HepG2 (cell line): Measurements from ENCODE around the gene CD99L2. TPM values are rescaled to one million over a fixed set of nuclear protein-coding genes. Genes with fewer than 3 reads are reported as not detected.

Experiments
- ATAC-seq: fragments of 200-7000 bp; cut with Tn5 transposase; 3 replicates; pipeline ENCODE4 v1.9.1; 2020; ENCODE audit warnings: mild to moderate bottlenecking, moderate library complexity
- BruUV-seq: library from RNA; stranded (reverse); fragments of 400-500 nt; replicated peaks from 2 replicates; lab custom pipeline; 2021; lab: Mats Ljungman, UMichigan
- CTCF ChIA-PET: fragments of 300-600 bp; formaldehyde crosslinking; extraction: SDS; loops from one replicate; lab custom pipeline; 2021; ENCODE audit warnings: low total read pairs, inconsistent platforms, low intra/inter-chr PET ratio; lab: Yijun Ruan, JAX
- POLR2A ChIA-PET: fragments of 350-600 bp; sonication (Branson Sonifier 250); formaldehyde crosslinking; loops from one replicate; lab custom pipeline; 2020; ENCODE audit warnings: antibody characterized with exemption, inconsistent platforms; lab: Yijun Ruan, JAX
- DNase-seq: peaks from one replicate; pipeline ENCODE4 v3.0.0-alpha.2; 2015; ENCODE audit warnings: low spot score
- FAIRE-seq: peaks from 3 replicates; lab custom pipeline; 2011; peaks lifted over from hg19 to GRCh38; lab: Jason Lieb, UNC
- H2AFZ ChIP-seq: one replicate; pipeline ENCODE4 v1.6.1; 2011; ENCODE audit warnings: low read length, inconsistent platforms
- H3K27ac ChIP-seq: fragments of 300-600 bp; 3 replicates; pipeline ENCODE4 v1.8.0; 2011; ENCODE audit warnings: mixed run types, mild to moderate bottlenecking, mixed read lengths, low read length, inconsistent platforms; ENCODE audit not compliant: insufficient read depth; ENCODE audit errors: extremely low read length
- H3K27me3 ChIP-seq, 2 experiments: fragments of 200-600 bp in 1 of 2; 2 replicates in 1 of 2; 3 replicates in 1 of 2; pipeline versions ENCODE4 v1.6.0 to v1.8.0; 2011; ENCODE audit warnings: low read length in 2 of 2, mild to moderate bottlenecking in 2 of 2, moderate library complexity in 2 of 2, inconsistent platforms in 1 of 2; ENCODE audit not compliant: insufficient read depth in 2 of 2, control insufficient read depth in 1 of 2
- H3K36me3 ChIP-seq, 2 experiments: fragments of 200-600 bp in 1 of 2; replicated peaks in 1 of 2; 2 replicates in 1 of 2; 3 replicates in 1 of 2; pipeline versions ENCODE4 v1.5.1 to v1.8.0; 2011; ENCODE audit warnings: low read length in 2 of 2, inconsistent platforms in 1 of 2; ENCODE audit not compliant: insufficient read depth in 2 of 2, control insufficient read depth in 1 of 2
- H3K4me1 ChIP-seq: 2 replicates; pipeline ENCODE4 v1.5.1; 2012; ENCODE audit warnings: low read length, inconsistent platforms; ENCODE audit not compliant: insufficient read depth
- H3K4me2 ChIP-seq: 2 replicates; pipeline ENCODE4 v1.6.0; 2011; ENCODE audit warnings: low read depth, low read length, inconsistent platforms
- H3K4me3 ChIP-seq, 3 experiments: fragments of 200-600 bp in 1 of 3; sonication (generic), shearing (Covaris generic) in 1 of 3; replicated peaks in 1 of 3; 2 replicates each; pipeline ENCODE4 v1.5.1; 2011 to 2016; ENCODE audit warnings: low read length in 3 of 3, inconsistent platforms in 2 of 3, low read depth in 2 of 3, mild to moderate bottlenecking in 2 of 3, control low read depth in 1 of 3, mixed read lengths in 1 of 3; ENCODE audit not compliant: insufficient read depth in 1 of 3
- H3K79me2 ChIP-seq: one replicate; pipeline ENCODE4 v1.6.1; 2011; ENCODE audit warnings: low read length, inconsistent platforms; ENCODE audit not compliant: insufficient read depth
- H3K9ac ChIP-seq: 2 replicates; pipeline ENCODE4 v1.6.0; 2011; ENCODE audit warnings: mild to moderate bottlenecking, low read depth, low read length, inconsistent platforms; ENCODE audit not compliant: insufficient read depth
- H3K9me3 ChIP-seq: 2 replicates; pipeline ENCODE4 v1.5.1; 2012; ENCODE audit warnings: mild to moderate bottlenecking, low read length
- H4K20me1 ChIP-seq: 2 replicates; pipeline ENCODE4 v1.6.0; 2011; ENCODE audit warnings: inconsistent platforms, mild to moderate bottlenecking, low read length, moderate library complexity; ENCODE audit not compliant: insufficient read depth
- HBP1 ChIP-seq: IDR thresholded peaks from 2 replicates; pipeline ENCODE4 v1.6.1; 2016; ENCODE audit warnings: low read depth, control low read depth
- KIAA2018 ChIP-seq: sonication (generic); formaldehyde crosslinking; IDR thresholded peaks from 2 replicates; pipeline ENCODE4 v1.5.0; 2020; ENCODE audit warnings: mild to moderate bottlenecking, missing genetic modification reagents, borderline replicate concordance
- MNT ChIP-seq: fragments of 450-650 bp; IDR thresholded peaks from 2 replicates; pipeline ENCODE4 v1.6.1; 2016
- NFAT5 ChIP-seq: sonication (generic); formaldehyde crosslinking; IDR thresholded peaks from 2 replicates; pipeline ENCODE4 v1.4.0; 2020; ENCODE audit warnings: missing genetic modification reagents
- NFYB ChIP-seq: sonication (generic); formaldehyde crosslinking; IDR thresholded peaks from 2 replicates; pipeline ENCODE4 v1.4.0; 2020; ENCODE audit warnings: missing genetic modification reagents
- REL ChIP-seq: sonication (generic); formaldehyde crosslinking; conservative IDR thresholded peaks from 2 replicates; pipeline ENCODE4 v1.8.0; 2022; ENCODE audit warnings: mild to moderate bottlenecking, missing genetic modification reagents, moderate library complexity
- whole genome bisulfite sequencing: methylation state at CpG from one replicate; pipeline ENCODE4 v1.1.6; 2017; ENCODE audit warnings: low lambda C conversion rate; 5-methylcytosine and 5-hydroxymethylcytosine counted together
- in situ Hi-C: cut with HindIII; loops from 2 replicates; pipeline ENCODE4 v1.10.0; 2017; ENCODE audit warnings: low pct_unique_long_range_greater_than_20kb; ENCODE audit not compliant: extremely low pct_ligation_motif_present
- intact Hi-C: fragments of 100-400 bp; cut with micrococcal nuclease; formaldehyde crosslinking; loops from one replicate; pipeline ENCODE4 v1.10.0; 2022; ENCODE audit not compliant: unreplicated experiment
- polyA plus RNA-seq, 8 experiments: library from polyadenylated mRNA; depleted of rRNA in 3 of 8; stranded (reverse) in 7 of 8; unstranded in 1 of 8; fragments of >200 nt; fragmentation: Illumina TruSeq in 4 of 8; extraction: Trizol in 4 of 8; gene quantifications; 2 replicates each; pipeline versions ENCODE4 v1.2.1 to v1.2.3, GENCODE V29; 2011 to 2016; ENCODE audit warnings: low read depth in 4 of 8, missing spikeins in 1 of 8, mixed read lengths in 1 of 8; ENCODE audit not compliant: insufficient read depth in 1 of 8
- total RNA-seq, 5 experiments: library from RNA; depleted of rRNA; stranded (reverse); fragments of >200 nt; fragmentation: Illumina TruSeq; extraction: Trizol; gene quantifications; 2 replicates each; pipeline ENCODE4 v1.2.3, GENCODE V29; 2016; ENCODE audit warnings: low read depth in 1 of 5

The CD99L2 gene
- total and polyA plus RNA-seq, 2 of the 13 experiments (the other 11 are each of a cell fraction or from before 2014, with no cell fraction given): 6.9 to 7.6 TPM

DNA sequence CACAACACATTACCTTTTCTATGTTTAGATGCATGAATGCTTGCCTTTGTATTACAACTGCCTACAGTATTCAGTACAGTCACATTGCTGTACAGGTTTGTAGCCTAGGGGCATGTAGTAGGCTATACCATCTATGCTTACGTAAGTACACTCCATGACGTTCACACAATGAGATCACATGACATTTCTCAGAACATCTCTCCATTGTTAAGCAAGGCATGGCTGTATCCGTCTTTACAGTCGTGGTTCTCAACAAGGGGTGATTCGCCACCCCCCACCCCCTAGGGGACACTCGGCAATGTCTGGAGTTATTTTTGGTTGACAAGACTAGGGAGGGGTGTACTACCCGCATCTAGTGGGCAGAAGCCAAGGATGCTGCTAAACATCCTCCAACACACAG is 12.1 kb downstream of the CD99L2 start (continued):
- no peak for TF ChIP-seq HBP1 (CRISPR knock-in tag)
- TF ChIP-seq MNT: no peak
- no peak for TF ChIP-seq REL
- no peak for TF ChIP-seq NFAT5 (CRISPR knock-in tag)

DNA sequence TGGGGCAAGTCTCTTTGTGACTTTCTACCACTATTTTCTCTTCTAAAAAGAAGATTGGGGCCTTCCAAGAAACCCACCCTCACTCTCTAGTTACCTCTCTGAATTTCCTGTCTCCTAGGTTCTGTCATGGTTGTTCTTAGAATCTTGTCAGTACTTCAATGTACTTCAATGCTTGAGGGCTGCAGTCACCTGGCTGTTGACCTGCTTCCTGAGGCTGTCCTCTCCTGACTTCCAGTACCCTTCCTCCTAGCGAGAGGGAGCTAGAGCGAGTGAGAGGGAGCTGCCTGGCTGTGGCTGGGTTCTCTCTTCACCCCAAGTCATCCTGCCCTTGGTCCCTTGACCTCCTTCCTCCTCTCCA is 17.7 kb downstream of the CD99L2 start:
- H3K4me3 ChIP-seq: no peak overlapping the region
- no peak overlapping the region for H3K27ac ChIP-seq
- FAIRE-seq (no peak), DNase-seq (no peak), ATAC-seq (no peak)
- H2AFZ ChIP-seq: no peak overlapping the region
- no peaks in the 10 kb centered on the region for H3K4me1 ChIP-seq
- H3K79me2 ChIP-seq: no peaks in the 10 kb centered on the region
- no TSS peak for BruUV-seq
- no peaks in the 10 kb centered on the region for H4K20me1 ChIP-seq
- no peak overlapping the region for H3K9ac ChIP-seq
- H3K27me3 ChIP-seq: no peaks in the 10 kb centered on the region
- CTCF ChIA-PET: no interaction called here
- H3K4me2 ChIP-seq: no peak overlapping the region
- 100% methylated on average over 2 of the region's 2 CpGs for WGBS
- POLR2A ChIA-PET: no interaction called here
- intact Hi-C loops (no loop called here), in situ Hi-C loops (no loop called here)
- H3K9me3 ChIP-seq: no peaks in the 10 kb centered on the region
- H3K36me3 ChIP-seq: no peaks in the 10 kb centered on the region
- TF ChIP-seq KIAA2018 (CRISPR knock-in tag) (no peak), NFYB (CRISPR knock-in tag) (no peak)
